ENCODE data around the gene ARHGAP24.

ARHGAP24 gene

DNA sequence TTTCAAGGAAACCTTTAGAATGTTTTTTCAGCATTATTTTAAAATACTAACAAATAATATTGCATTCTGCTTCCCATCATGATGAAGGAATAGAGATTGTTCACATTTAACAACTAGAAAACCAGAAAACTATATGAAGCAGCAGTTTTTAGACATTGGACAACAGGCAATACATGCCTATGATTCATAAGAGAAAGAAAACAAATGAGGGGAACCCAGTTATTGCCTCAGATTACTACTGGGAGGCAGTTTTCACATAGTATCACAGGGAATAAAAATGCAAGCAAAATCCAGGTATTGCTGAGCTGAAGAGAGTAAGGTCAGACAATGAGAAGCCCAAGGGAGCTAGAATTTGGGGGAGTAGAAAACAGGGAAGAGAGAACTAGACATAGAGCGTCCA lies 511.3 kb downstream of the ARHGAP24 start:
- Histone ChIP-seq H3K4me2 (ENCODE audit: low read depth, low read length, poor library complexity, severe bottlenecking) (no peak overlapping the region), H3K27ac (ENCODE audit: low read depth, low read length) (no peak overlapping the region), H3K9ac (ENCODE audit: low read length) (no peak overlapping the region), H3K9me3 (ENCODE audit: insufficient read depth, low read length) (no peaks in the 10 kb centered on the region), H3F3A (ENCODE audit: insufficient read depth) (no peaks in the 10 kb centered on the region), H3K9me2 (replicated peaks; ENCODE audit: insufficient read depth, low read length) (no peaks in the 10 kb centered on the region), H3K36me3 (ENCODE audit: low read length) (no peaks in the 10 kb centered on the region), H3K27me3 (ENCODE audit: low read length) (no peaks in the 10 kb centered on the region), H3K79me2 (ENCODE audit: insufficient read depth, low read length) (no peaks in the 10 kb centered on the region), H3K4me3 (ENCODE audit: insufficient read depth, low read length, poor library complexity, severe bottlenecking) (no peak overlapping the region), H4K20me1 (ENCODE audit: low read depth, low read length) (no peaks in the 10 kb centered on the region), H2AFZ (ENCODE audit: low read depth, low read length, severe bottlenecking) (no peak overlapping the region)
- TF ChIP-seq EZH2phosphoT487 (conservative IDR thresholded peaks at IDR 0.05; ENCODE audit: low read length) (no peak), CTCF (IDR thresholded peaks at IDR 0.05; ENCODE audit: insufficient read depth, low read length, poor library complexity, severe bottlenecking) (no peak)

DNA sequence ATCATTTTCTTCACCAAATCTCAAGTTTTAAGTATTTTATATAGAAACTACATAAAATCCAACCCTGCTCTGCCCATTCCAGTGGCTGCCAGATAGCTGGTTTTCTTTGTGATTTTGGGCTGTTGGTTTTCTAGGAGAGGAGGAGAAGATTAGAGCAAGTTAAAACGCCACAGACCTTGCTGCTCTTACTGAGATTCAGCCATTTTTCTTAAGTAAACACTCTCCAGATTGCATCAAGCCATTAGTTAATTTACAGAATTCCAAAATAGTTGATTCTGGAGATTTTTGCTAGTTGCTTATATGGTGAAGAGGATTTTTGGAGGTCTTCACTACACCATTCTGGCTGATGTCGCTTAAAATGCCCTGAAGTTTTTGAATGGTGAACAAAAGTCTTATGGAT lies 518.7 kb downstream of the ARHGAP24 start:
- no peaks in the 10 kb centered on the region for H3K79me2 ChIP-seq (ENCODE audit: insufficient read depth, low read length)
- H3K36me3 ChIP-seq (ENCODE audit: low read length): no peaks in the 10 kb centered on the region
- no peaks in the 10 kb centered on the region for H3K9me2 ChIP-seq (replicated peaks; ENCODE audit: insufficient read depth, low read length)
- no peaks in the 10 kb centered on the region for H4K20me1 ChIP-seq (ENCODE audit: low read depth, low read length)
- TF ChIP-seq CTCF (IDR thresholded peaks at IDR 0.05; ENCODE audit: insufficient read depth, low read length, poor library complexity, severe bottlenecking) (no peak), EZH2phosphoT487 (conservative IDR thresholded peaks at IDR 0.05; ENCODE audit: low read length) (no peak)
- H2AFZ ChIP-seq (ENCODE audit: low read depth, low read length, severe bottlenecking): no peak overlapping the region
- no peak overlapping the region for H3K4me3 ChIP-seq (ENCODE audit: insufficient read depth, low read length, poor library complexity, severe bottlenecking)
- H3K27me3 ChIP-seq (ENCODE audit: low read length): no peaks in the 10 kb centered on the region
- H3K9ac ChIP-seq (ENCODE audit: low read length): no peak overlapping the region
- no peak overlapping the region for H3K27ac ChIP-seq (ENCODE audit: low read depth, low read length)
- H3F3A ChIP-seq (ENCODE audit: insufficient read depth): no peaks in the 10 kb centered on the region
- H3K9me3 ChIP-seq (ENCODE audit: insufficient read depth, low read length): no peaks in the 10 kb centered on the region
- H3K4me2 ChIP-seq (ENCODE audit: low read depth, low read length, poor library complexity, severe bottlenecking): no peak overlapping the region

DNA sequence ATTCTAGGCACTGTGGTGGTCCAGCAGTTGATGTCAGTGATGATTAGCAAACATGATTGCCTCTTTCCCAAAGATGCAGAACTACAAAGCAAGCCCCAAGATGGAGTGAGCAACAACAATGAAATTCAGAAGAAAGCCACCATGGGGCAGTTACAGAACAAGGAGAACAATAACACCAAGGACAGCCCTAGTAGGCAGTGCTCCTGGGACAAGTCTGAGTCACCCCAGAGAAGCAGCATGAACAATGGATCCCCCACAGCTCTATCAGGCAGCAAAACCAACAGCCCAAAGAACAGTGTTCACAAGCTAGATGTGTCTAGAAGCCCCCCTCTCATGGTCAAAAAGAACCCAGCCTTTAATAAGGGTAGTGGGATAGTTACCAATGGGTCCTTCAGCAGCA lies 519.6 kb downstream of the ARHGAP24 start:
- Histone ChIP-seq H3K9me3 (ENCODE audit: insufficient read depth, low read length) (no peaks in the 10 kb centered on the region), H3K36me3 (ENCODE audit: low read length) (no peaks in the 10 kb centered on the region), H4K20me1 (ENCODE audit: low read depth, low read length) (no peaks in the 10 kb centered on the region), H3K9me2 (replicated peaks; ENCODE audit: insufficient read depth, low read length) (no peaks in the 10 kb centered on the region), H3K27me3 (ENCODE audit: low read length) (no peaks in the 10 kb centered on the region), H3K79me2 (ENCODE audit: insufficient read depth, low read length) (no peaks in the 10 kb centered on the region), H3K9ac (ENCODE audit: low read length) (no peak overlapping the region), H2AFZ (ENCODE audit: low read depth, low read length, severe bottlenecking) (no peak overlapping the region), H3F3A (ENCODE audit: insufficient read depth) (no peaks in the 10 kb centered on the region), H3K4me2 (ENCODE audit: low read depth, low read length, poor library complexity, severe bottlenecking) (no peak overlapping the region), H3K4me3 (ENCODE audit: insufficient read depth, low read length, poor library complexity, severe bottlenecking) (no peak overlapping the region), H3K27ac (ENCODE audit: low read depth, low read length) (no peak overlapping the region)
- no peak for TF ChIP-seq CTCF (IDR thresholded peaks at IDR 0.05; ENCODE audit: insufficient read depth, low read length, poor library complexity, severe bottlenecking)
- no peak for TF ChIP-seq EZH2phosphoT487 (conservative IDR thresholded peaks at IDR 0.05; ENCODE audit: low read length)

- Histone ChIP-seq H3K9me3 (ENCODE audit: insufficient read depth, low read length) (no peaks in the 10 kb centered on the region), H4K20me1 (ENCODE audit: low read depth, low read length) (no peaks in the 10 kb centered on the region), H3K36me3 (ENCODE audit: low read length) (no peaks in the 10 kb centered on the region), H2AFZ (ENCODE audit: low read depth, low read length, severe bottlenecking) (no peak overlapping the region), H3K27me3 (ENCODE audit: low read length) (no peaks in the 10 kb centered on the region), H3K4me2 (ENCODE audit: low read depth, low read length, poor library complexity, severe bottlenecking) (no peak overlapping the region), H3K27ac (ENCODE audit: low read depth, low read length) (no peak overlapping the region), H3K79me2 (ENCODE audit: insufficient read depth, low read length) (no peaks in the 10 kb centered on the region), H3K9ac (ENCODE audit: low read length) (no peak overlapping the region), H3K4me3 (ENCODE audit: insufficient read depth, low read length, poor library complexity, severe bottlenecking) (no peak overlapping the region), H3K9me2 (replicated peaks; ENCODE audit: insufficient read depth, low read length) (no peaks in the 10 kb centered on the region), H3F3A (ENCODE audit: insufficient read depth) (no peaks in the 10 kb centered on the region)
- no peak for TF ChIP-seq EZH2phosphoT487 (conservative IDR thresholded peaks at IDR 0.05; ENCODE audit: low read length)
- no peak for TF ChIP-seq CTCF (IDR thresholded peaks at IDR 0.05; ENCODE audit: insufficient read depth, low read length, poor library complexity, severe bottlenecking)
Observed at GRCh38 chr4:85995361-85995760, 520.4 kb downstream of the ARHGAP24 start.
